HG02623 (cell line): ENCODE results near the gene UNC93B1.

ENCODE experiments used
- ATAC-seq: cut with Tn5 transposase; IDR thresholded peaks from one replicate; pipeline ENCODE4 v1.9.1; 2021; ENCODE audit warnings: moderate library complexity; ENCODE audit not compliant: unreplicated experiment

The UNC93B1 gene, protein sequence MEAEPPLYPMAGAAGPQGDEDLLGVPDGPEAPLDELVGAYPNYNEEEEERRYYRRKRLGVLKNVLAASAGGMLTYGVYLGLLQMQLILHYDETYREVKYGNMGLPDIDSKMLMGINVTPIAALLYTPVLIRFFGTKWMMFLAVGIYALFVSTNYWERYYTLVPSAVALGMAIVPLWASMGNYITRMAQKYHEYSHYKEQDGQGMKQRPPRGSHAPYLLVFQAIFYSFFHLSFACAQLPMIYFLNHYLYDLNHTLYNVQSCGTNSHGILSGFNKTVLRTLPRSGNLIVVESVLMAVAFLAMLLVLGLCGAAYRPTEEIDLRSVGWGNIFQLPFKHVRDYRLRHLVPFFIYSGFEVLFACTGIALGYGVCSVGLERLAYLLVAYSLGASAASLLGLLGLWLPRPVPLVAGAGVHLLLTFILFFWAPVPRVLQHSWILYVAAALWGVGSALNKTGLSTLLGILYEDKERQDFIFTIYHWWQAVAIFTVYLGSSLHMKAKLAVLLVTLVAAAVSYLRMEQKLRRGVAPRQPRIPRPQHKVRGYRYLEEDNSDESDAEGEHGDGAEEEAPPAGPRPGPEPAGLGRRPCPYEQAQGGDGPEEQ

DNA sequence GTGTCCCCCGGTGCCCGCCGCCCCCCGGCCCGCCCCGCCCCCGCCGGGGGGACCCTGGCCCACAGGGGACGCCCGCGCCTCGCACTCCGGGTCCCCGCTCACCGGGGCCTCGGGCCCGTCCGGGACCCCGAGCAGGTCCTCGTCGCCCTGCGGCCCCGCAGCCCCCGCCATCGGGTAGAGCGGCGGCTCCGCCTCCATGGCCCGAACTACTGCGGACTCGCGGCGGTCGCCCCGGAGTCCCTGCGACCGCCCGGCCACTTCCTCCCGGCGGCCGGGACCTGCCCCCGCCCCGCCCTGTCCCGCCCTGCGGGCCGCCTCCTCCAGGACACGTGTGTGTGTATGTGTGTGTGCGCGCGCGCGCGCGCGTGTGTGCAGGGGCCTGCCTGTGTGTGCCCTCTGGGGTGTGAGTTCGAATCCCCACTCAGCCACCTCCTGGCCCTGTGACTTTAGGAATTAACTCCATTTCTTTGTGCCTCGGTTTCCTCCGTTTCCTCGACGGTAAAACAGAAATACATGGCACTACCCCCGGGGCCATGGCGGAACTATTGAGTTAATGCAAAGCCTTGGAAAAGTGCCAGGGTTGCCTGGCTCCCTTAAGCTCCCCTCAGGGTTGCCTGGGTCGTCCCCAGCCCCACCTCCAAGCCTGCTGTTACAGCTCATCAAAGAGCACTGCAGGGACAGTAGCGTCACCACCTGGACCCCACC, at the start of gene UNC93B1:
Gene UNC93B1, minus strand, starts transcription at position 252 of the 705 bp plus-strand sequence. Its CDS starts 54 bp downstream, at position 198.
- no peak for ATAC-seq

DNA sequence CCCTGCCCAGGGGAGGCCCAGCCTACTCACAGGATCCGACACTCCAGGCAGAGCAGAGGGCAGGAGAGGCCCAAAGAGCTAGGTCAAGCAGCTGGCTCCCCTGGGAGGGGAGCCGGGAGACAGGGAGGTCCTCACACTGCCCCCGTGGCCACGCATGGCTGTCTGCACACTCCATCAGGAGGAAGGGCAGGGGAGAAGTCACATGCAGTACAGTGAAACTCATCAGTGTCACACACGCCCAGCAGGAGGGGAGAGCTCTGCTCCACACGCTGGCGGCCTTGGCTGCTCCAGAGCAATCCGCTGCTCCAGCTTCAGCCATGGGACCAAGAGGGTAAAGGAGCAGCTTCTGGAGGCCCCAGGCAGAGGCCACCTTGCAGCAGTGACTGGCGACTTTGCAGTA, 49.2 kb upstream of the UNC93B1 start:
- ATAC-seq, result no peak

DNA sequence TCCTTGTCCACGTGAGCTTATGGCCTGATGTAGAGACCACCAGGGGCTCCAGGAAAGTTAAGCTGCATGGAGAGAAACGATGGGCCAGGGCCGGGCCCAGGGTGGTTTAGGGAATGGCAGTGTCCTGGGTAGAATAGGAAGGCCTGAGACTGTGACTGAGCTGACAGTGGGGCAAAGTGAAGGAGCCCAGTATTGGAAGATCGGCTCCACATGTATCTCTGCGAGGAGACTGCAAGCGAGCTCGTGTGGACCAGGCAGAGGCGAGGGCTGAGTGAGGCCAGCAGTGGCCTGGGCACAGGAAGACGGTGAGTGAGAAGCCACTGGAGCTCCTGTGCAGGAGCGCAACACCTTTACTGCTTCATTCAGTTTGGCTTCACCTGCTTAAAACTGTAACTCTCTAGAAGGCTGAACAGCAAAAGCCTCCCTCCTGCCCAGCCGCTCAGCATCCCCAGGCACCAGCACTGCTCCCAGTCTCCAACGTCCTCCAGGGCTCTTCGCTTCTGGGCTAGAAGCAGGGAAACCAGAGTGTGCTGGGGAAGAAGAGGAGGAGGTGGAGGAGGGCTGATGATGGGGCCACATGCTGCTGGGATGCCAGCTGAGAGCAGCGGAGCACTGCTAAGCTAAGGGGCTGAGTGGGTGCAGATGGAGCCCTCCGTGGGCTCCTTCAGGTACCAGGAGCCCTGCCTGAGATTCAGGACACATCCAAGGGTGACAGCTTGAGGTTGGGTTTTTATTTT, 48.4 kb upstream of the UNC93B1 start:
- no peak for ATAC-seq

DNA sequence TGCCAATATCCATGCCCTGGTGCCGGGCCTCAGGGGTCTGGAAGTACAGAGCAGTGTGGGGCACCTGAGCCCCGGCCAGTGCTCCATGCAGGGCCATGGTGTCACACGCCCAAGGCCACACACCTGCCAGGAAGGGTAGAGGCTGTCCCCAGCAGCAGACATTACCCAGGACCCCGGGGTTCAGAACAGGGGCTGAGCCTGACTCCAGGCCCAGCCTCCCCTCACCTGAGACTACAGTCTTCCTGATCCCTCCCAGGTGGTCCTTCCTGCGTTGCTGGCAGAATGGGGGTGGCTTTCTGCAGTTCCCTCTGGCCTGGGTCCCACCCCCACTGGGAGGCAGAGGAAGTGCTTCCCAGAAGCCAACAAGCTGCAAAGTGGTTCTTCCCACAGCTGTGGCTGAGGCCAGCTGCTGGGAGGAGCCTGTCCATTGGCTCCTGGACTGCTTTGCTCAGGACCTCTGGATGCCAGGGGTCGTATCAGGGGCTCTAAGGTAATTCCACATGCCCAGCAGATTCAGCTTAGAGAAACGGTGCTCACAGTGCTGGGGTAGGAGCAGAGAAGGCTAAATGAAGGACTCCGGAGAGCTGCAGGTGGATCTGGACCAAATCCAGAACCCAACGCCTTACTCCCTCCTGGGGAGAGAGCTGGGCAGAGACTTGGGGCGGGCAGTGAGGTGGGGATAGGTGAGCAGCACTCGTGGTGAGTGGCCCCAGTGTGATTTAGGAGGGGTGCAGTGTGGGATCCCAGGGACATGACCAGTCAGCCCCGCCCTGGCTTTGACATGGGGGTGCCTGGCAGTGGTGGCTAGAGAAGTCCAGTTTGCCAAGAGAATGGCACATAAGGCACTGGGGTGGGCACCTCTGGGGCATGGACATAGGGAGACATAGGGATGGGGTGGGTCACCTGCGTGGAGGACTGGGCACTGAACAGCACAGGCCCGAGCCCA, 47.6 kb upstream of the UNC93B1 start:
- no peak for ATAC-seq

DNA sequence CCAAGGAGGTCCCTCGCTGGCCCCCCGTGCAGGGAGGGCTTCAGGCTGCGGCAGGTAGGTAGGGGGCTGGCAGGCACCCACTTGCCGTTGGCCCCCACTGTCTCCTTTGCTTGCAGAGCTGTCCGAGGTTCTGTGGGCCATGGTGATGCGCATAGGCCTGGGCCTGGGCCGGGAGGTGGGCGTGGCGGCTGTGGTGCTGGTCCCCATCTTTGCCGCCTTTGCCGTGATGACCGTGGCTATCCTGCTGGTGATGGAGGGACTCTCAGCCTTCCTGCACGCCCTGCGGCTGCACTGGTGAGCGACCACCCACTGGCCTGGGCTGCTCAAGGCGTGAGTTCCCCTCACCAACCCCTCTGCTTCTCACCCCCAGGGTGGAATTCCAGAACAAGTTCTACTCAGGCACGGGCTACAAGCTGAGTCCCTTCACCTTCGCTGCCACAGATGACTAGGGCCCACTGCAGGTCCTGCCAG, 46.5 kb upstream of the UNC93B1 start:
- no peak for ATAC-seq

DNA sequence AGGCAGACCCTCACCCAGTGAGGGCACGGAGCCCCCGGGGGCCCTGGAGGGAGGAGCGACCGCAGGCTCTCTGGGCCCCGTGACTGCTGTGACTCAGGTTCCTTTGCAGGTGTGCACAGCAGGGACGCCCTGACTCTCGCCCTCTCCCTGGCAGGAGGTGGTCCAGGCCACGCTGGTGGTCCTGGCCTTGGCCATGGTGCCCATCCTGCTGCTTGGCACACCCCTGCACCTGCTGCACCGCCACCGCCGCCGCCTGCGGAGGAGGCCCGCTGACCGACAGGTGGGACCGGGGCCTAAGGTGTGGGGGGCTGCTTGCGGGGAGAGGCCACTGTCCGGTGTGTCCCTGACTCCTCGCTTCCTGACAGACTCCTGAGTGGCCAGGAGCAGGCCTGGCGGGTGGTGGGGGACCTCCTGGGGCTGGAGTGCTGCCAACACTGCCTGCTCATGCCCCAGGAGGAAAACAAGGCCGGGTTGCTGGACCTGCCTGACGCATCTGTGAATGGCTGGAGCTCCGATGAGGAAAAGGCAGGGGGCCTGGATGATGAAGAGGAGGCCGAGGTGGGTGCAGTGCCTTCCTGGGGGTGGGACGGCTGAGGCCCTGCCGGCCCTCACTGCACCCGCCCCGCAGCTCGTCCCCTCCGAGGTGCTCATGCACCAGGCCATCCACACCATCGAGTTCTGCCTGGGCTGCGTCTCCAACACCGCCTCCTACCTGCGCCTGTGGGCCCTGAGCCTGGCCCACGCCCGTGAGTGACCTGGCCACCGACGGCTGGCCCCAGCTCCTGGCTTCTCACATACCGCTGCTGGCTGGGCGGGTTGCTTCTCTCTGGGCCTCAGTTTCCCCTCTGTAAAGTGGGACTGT, 45.8 kb upstream of the UNC93B1 start:
- ATAC-seq, result no peak

DNA sequence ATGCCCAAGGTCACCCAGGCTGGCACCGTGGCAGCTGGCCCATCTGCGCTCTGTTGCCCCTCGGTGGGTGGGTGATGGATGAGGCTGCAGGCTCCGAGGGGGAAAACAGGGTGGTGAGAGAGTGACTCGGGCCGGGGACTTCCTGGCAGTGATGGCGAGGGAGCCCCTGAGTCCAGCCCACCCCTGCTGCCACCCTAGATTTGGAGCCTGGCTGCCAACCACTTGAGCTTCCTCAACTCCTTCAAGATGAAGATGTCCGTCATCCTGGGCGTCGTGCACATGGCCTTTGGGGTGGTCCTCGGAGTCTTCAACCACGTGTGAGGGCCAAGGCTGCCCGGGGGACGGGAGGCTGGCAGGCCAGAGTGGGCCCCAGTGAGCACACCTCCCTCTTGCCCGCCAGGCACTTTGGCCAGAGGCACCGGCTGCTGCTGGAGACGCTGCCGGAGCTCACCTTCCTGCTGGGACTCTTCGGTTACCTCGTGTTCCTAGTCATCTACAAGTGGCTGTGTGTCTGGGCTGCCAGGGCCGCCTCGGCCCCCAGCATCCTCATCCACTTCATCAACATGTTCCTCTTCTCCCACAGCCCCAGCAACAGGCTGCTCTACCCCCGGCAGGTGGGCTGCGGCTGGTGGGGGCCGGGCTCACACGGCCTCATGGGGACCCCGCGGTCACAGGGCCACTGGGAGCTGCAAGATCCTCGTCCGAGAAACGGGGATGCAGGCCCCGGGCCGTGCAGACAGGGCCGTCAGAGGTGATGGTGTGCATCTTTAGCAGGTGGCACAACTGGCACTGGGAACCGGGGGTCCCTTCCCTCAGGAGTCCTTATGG, 45.0 kb upstream of the UNC93B1 start:
- no peak for ATAC-seq

DNA sequence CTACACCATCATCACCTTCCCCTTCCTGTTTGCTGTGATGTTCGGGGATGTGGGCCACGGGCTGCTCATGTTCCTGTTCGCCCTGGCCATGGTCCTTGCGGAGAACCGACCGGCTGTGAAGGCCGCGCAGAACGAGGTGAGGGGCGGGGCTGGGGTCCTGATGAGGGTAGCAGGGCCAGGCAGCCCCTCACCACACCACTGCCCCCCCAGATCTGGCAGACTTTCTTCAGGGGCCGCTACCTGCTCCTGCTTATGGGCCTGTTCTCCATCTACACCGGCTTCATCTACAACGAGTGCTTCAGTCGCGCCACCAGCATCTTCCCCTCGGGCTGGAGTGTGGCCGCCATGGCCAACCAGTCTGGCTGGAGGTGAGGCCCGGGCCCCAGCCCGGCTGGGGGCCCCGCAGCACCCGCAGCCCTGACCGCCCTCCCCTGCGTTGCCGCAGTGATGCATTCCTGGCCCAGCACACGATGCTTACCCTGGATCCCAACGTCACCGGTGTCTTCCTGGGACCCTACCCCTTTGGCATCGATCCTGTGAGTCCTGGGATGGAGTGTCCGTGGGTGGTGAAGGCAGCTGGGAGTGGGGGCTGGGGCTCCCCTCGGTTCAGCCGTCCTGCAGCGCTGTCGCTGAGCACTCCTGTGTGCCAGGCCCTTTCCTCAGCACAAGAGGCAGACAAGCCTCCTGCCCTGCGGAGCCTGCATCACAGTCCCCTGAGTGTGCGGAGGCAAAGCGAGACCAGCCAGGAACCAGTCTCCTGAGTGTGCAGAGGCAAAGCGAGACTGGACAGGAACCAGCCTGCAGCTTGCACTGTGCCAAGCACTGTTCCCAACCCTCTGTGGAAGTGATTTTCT, 43.8 kb upstream of the UNC93B1 start:
- ATAC-seq, result no peak

DNA sequence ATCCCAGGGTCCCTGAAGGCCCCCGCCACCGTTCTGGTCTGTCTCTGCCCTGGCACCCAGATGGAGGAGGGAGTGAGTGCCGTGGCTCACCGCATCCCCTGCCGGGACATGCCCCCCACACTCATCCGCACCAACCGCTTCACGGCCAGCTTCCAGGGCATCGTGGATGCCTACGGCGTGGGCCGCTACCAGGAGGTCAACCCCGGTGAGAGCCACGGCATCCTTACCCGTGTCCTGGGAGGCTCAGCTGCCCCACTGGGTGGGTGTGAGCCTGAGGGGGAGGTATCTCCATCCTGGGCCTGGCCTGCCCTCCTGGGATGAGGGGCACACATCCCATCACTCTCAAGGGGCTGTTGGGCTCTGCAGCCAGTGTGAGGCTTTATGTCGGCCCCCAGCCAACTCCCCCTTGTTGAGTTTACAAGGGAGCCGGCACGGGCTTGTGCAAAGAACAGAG, 41.0 kb upstream of the UNC93B1 start:
- no peak for ATAC-seq

DNA sequence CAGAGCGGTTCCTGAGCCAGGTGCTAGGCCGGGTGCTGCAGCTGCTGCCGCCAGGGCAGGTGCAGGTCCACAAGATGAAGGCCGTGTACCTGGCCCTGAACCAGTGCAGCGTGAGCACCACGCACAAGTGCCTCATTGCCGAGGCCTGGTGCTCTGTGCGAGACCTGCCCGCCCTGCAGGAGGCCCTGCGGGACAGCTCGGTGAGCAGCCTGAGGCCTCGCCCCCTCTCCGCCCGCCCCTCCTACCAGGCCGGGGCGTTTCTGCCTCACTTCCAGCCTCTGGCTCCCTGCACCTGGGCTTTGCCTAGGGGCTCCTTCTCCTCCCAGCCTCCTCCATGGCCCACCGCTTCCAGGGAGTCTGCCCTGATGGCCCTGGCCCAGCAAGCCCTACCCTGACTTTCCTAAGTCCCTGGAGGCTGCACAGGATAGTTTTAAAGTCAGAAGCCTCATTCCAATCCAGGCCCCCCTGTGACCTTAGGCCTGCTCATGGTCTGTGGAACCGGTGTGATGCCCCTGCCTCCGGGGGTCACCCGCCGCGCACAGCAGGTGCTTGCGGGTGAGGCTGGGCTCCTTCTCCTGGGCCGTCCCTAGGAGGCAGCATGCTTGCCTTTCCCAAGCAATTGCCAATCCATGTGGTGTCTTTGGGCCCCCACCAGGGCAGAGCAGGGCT, 40.4 kb upstream of the UNC93B1 start:
- ATAC-seq, result no peak

DNA sequence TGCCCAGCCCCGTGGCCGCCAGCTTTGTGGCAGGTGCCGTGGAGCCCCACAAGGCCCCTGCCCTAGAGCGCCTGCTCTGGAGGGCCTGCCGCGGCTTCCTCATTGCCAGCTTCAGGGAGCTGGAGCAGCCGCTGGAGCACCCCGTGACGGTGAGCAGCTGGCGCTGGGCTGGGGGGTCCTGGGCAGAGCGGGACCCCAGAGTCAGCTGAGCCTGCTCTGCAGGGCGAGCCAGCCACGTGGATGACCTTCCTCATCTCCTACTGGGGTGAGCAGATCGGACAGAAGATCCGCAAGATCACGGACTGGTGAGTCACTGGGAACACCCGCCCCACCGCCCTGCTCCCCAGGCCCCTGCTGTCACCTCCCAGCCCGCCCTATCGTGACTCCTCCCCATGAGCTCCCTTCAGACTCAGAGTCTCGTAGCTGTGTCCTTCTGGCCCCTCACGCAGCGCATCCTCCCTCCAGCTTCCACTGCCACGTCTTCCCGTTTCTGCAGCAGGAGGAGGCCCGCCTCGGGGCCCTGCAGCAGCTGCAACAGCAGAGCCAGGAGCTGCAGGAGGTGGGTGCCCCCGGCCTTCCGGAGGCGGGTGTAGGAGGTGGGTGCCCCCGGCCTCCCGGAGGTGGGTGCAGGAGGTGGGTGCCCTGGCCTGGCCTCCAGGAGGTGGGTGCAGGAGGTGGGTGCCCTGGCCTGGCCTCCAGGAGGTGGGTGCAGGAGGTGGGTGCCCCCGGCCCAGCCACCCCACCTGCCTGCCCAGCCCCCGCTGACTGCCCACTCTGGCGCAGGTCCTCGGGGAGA, 39.6 kb upstream of the UNC93B1 start:
- ATAC-seq, result no peak

DNA sequence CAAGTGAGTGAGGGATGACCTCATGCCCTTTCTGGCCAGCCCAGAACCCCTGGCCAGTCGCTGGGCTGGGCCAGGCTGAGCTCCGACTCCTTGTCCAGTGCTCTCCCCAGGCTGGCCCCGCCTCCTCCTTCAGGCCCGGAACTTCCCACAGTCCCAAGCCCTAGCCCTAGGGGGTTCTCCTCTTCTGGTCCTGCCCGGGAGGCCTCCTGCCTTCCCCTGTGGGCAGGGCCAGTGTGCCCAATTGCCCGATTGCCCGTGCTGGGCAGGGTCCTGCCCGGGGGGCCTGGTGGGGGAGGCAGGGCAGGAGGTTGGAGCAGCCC, 39.1 kb upstream of the UNC93B1 start:
- ATAC-seq, result no peak

DNA sequence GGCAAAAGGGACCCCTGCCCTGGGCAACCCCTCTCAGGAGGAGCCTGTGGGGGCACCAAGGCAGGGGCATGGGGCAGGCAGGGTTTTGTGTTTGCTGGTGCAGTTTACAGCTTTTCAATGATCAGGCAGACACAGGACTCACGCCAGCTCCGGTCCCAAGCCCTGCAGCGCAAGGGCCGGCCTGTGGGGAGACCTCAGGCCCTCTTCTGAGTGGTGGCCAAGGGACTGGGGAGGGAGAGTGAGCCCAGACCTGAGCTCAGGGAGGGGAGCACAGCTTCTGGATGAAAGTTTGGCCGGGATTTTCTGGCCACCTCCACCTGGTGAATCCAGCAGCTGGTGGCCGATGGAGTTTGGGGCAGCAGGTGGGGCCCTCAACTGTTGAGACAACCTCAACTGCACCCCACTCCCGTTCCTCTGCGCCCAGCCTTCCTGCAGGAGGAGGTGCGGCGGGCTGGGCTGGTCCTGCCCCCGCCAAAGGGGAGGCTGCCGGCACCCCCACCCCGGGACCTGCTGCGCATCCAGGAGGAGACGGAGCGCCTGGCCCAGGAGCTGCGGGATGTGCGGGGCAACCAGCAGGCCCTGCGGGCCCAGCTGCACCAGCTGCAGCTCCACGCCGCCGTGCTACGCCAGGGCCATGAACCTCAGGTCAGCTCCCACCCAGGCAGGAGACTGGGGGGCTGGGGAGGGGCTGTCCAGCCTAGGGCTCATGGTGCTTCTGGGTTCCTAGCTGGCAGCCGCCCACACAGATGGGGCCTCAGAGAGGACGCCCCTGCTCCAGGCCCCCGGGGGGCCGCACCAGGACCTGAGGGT, 38.5 kb upstream of the UNC93B1 start:
- ATAC-seq, result no peak

DNA sequence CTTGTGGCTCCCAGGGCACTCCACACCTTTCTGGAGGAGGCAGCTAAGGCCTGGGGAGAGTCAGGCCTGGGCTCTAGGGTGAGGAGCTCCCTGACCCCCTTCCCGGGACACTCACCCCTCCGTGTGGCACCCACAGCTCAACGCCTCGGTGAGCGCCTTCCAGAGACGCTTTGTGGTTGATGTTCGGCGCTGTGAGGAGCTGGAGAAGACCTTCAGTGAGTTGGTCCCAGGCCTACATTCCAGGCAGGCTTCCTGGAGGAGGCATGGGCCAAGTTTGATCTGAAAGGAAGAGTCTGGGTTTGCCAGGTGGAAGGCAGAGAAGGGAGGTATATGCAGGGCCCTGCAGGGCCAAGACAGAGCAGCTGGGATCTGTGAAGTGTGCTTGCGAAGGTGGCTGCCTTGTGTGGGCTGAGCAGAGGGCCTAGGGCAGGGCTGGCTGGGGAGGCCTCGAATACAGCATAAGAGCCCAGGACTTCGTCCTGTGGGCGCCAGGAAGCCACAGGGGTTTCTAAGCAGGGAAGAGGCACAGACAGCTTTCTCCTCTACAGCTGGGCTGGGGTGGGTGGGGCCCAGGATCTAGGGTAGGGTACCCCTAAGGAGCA, 37.8 kb upstream of the UNC93B1 start:
- no peak for ATAC-seq
